ENCODE measurements around the gene KCTD15. TPM values are rescaled to one million over a fixed set of nuclear protein-coding genes. Genes with fewer than 3 reads are reported as not detected.

KCTD15 gene
- total RNA-seq, 4 donors from 2014 or later: 153 to 189 (median 171) TPM

GRCh38 chr19:33862981-33863380 lies 66.3 kb downstream of the KCTD15 start:
- H3K36me3 ChIP-seq: no peaks in the 10 kb centered on the region
- no peak overlapping the region for H3K27ac ChIP-seq
- no peak for DNase-seq (ENCODE audit: low spot score in 2 of 2)
- TF ChIP-seq EP300 (IDR thresholded peaks at IDR 0.05): no peak
- no peaks in the 10 kb centered on the region for H3K27me3 ChIP-seq
- H3K9me3 ChIP-seq: no peaks in the 10 kb centered on the region
- no peak overlapping the region for H3K4me3 ChIP-seq
- WGBS: 73% methylated on average over 4 of the region's 4 CpGs
- peaks cover 16% of the 10 kb centered on the region for H3K4me1 ChIP-seq

- DNase-seq (ENCODE audit: low spot score in 2 of 2): no peak
- 98% methylated on average over 5 of the region's 5 CpGs for WGBS
- Histone ChIP-seq H3K9me3 (no peaks in the 10 kb centered on the region), H3K4me1 (peaks cover 21% of the 10 kb centered on the region), H3K27me3 (no peaks in the 10 kb centered on the region), H3K27ac (no peak overlapping the region), H3K36me3 (no peaks in the 10 kb centered on the region), H3K4me3 (no peak overlapping the region)
- TF ChIP-seq CTCF (IDR thresholded peaks at IDR 0.05) (no peak), POLR2AphosphoS5 (IDR thresholded peaks at IDR 0.05) (no peak), EP300 (IDR thresholded peaks at IDR 0.05) (no peak), POLR2A (IDR thresholded peaks at IDR 0.05) (no peak)
These were observed 66.8 kb downstream of the KCTD15 start for GRCh38 chr19:33863436-33863835.

GRCh38 chr19:33864311-33864850 lies 67.7 kb downstream of the KCTD15 start:
- Histone ChIP-seq H3K27me3 (no peaks in the 10 kb centered on the region), H3K36me3 (no peaks in the 10 kb centered on the region), H3K27ac (no peak overlapping the region), H3K9me3 (no peaks in the 10 kb centered on the region), H3K4me1 (peaks cover 30% of the 10 kb centered on the region), H3K4me3 (no peak overlapping the region)
- no peak for DNase-seq (ENCODE audit: low spot score in 2 of 2)
- WGBS: 67% methylated on average over 3 of the region's 3 CpGs
- TF ChIP-seq EP300 (IDR thresholded peaks at IDR 0.05) (no peak), CTCF (IDR thresholded peaks at IDR 0.05) (no peak), POLR2AphosphoS5 (IDR thresholded peaks at IDR 0.05) (no peak), POLR2A (IDR thresholded peaks at IDR 0.05) (no peak)

- H3K4me3 ChIP-seq: no peak overlapping the region
- H3K27ac ChIP-seq: no peak overlapping the region
- no peak for DNase-seq (ENCODE audit: low spot score in 2 of 2)
- TF ChIP-seq EP300 (IDR thresholded peaks at IDR 0.05) (no peak), POLR2AphosphoS5 (IDR thresholded peaks at IDR 0.05) (no peak), POLR2A (IDR thresholded peaks at IDR 0.05) (no peak), CTCF (IDR thresholded peaks at IDR 0.05) (no peak)
- WGBS: 92% methylated on average over 10 of the region's 10 CpGs
- H3K4me1 ChIP-seq: peaks cover 31% of the 10 kb centered on the region
- no peaks in the 10 kb centered on the region for H3K27me3 ChIP-seq
- H3K9me3 ChIP-seq: no peaks in the 10 kb centered on the region
- H3K36me3 ChIP-seq: no peaks in the 10 kb centered on the region
These were observed 68.6 kb downstream of the KCTD15 start for GRCh38 chr19:33865306-33865705.

Other genes with a start within 250 kb of the KCTD15 start
- under 1 TPM in 1 of 4 donors, not detected in 3; 0.36 TPM for gene CHST8, start 174.9 kb upstream of the KCTD15 start, total RNA-seq